Measurements from ENCODE around the gene ADAMTSL1.

Gene ADAMTSL1

GRCh38 chr9:18786911-18787650, 313.1 kb downstream of the ADAMTSL1 start:
- no peak for DNase-seq

- no peak for DNase-seq
Observed at GRCh38 chr9:18788256-18788655, 314.3 kb downstream of the ADAMTSL1 start.

- no peak for DNase-seq
Observed at GRCh38 chr9:18791074-18791473, 317.1 kb downstream of the ADAMTSL1 start.

GRCh38 chr9:18793122-18793521, 319.2 kb downstream of the ADAMTSL1 start:
- DNase-seq, result no peak

- DNase-seq, result no peak
Observed at GRCh38 chr9:18795947-18796671, 322.2 kb downstream of the ADAMTSL1 start.

- DNase-seq, result no peak
Observed at GRCh38 chr9:18796696-18797270, 322.8 kb downstream of the ADAMTSL1 start.

GRCh38 chr9:18798106-18798505, 324.2 kb downstream of the ADAMTSL1 start:
- no peak for DNase-seq

- no peak for DNase-seq
Observed at GRCh38 chr9:18798508-18799290, 324.7 kb downstream of the ADAMTSL1 start.

- no peak for DNase-seq
Observed at GRCh38 chr9:18799428-18799827, 325.5 kb downstream of the ADAMTSL1 start.

GRCh38 chr9:18800579-18800978, 326.6 kb downstream of the ADAMTSL1 start:
- no peak for DNase-seq

GRCh38 chr9:18805386-18805785, 331.4 kb downstream of the ADAMTSL1 start:
- no peak for DNase-seq

GRCh38 chr9:18806232-18807080, 332.5 kb downstream of the ADAMTSL1 start:
- no peak for DNase-seq

GRCh38 chr9:18810581-18810980, 336.6 kb downstream of the ADAMTSL1 start:
- no peak for DNase-seq

- DNase-seq, result no peak
Observed at GRCh38 chr9:18811171-18811570, 337.2 kb downstream of the ADAMTSL1 start.

GRCh38 chr9:18819418-18819817, 345.5 kb downstream of the ADAMTSL1 start:
- no peak for DNase-seq

GRCh38 chr9:18820566-18821095, 346.7 kb downstream of the ADAMTSL1 start:
- DNase-seq, result no peak

GRCh38 chr9:18821788-18822187, 347.8 kb downstream of the ADAMTSL1 start:
- DNase-seq, result no peak

- no peak for DNase-seq
Observed at GRCh38 chr9:18822850-18823249, 348.9 kb downstream of the ADAMTSL1 start.

GRCh38 chr9:18824095-18824666, 350.2 kb downstream of the ADAMTSL1 start:
- DNase-seq, result no peak

- DNase-seq, result no peak
Observed at GRCh38 chr9:18825656-18826170, 351.8 kb downstream of the ADAMTSL1 start.

GRCh38 chr9:18826248-18826647, 352.3 kb downstream of the ADAMTSL1 start:
- no peak for DNase-seq

Measured in T-helper 9 cell (primary cell).